Lower leg skin (tissue), 3 donors: ENCODE measurements around the gene C16orf96.

Source experiments
- CTCF ChIP-seq, 3 donors: fragments of 450-650 bp; IDR thresholded peaks; one replicate each; pipeline ENCODE4 v1.5.1; 2016; ENCODE audit warnings: antibody characterized with exemption in 3 of 3, mild to moderate bottlenecking in 3 of 3, moderate library complexity in 2 of 3
- POLR2A ChIP-seq, 2 donors: fragments of 450-650 bp; IDR thresholded peaks; one replicate each; pipeline ENCODE4 v1.6.1; 2016 to 2017; ENCODE audit warnings: antibody characterized with exemption in 2 of 2, mild to moderate bottlenecking in 1 of 2, moderate library complexity in 1 of 2

- TF ChIP-seq CTCF (IDR thresholded peaks at IDR 0.05) (no peak), POLR2A (IDR thresholded peaks at IDR 0.05) (no peak)
Observed at GRCh38 chr16:4607841-4608703, 51.9 kb downstream of the C16orf96 start.
